GM12875 (cell line): ENCODE measurements around the gene NR6A1.

Source experiments
- H3K4me3 ChIP-seq: one replicate; pipeline ENCODE4 v1.5.1; 2011; ENCODE audit warnings: low read depth, low read length, control low read depth
- TF ChIP-seq, protein P1 (sequence below): IDR thresholded peaks from 2 replicates; pipeline ENCODE4 v1.5.1; 2011; ENCODE audit warnings: low read depth, mild to moderate bottlenecking, control low read depth, inconsistent platforms, low read length, moderate library complexity, borderline replicate concordance; ENCODE audit not compliant: insufficient read depth

NR6A1 gene

DNA sequence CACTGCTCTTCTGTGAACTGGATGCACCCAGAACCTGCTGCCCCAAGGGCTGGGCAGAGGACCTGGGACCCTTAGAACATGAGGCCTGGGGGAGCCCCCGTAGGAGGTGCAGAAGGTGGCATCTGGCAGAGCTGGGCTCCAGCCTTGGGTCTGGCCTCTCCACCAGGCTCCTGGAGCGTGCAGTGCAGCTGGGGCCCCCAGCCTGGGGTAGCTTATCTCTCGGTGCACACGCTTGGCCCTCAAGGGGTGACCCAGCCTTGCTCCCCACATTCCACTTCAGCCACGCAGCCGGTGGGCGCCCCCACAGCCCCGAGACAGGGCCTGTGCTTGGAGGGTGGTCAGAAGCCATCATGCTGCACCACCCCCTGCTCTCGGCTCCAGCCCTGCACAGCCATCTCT is 258.3 kb downstream of the NR6A1 start:
- TF ChIP-seq, protein P1, sequence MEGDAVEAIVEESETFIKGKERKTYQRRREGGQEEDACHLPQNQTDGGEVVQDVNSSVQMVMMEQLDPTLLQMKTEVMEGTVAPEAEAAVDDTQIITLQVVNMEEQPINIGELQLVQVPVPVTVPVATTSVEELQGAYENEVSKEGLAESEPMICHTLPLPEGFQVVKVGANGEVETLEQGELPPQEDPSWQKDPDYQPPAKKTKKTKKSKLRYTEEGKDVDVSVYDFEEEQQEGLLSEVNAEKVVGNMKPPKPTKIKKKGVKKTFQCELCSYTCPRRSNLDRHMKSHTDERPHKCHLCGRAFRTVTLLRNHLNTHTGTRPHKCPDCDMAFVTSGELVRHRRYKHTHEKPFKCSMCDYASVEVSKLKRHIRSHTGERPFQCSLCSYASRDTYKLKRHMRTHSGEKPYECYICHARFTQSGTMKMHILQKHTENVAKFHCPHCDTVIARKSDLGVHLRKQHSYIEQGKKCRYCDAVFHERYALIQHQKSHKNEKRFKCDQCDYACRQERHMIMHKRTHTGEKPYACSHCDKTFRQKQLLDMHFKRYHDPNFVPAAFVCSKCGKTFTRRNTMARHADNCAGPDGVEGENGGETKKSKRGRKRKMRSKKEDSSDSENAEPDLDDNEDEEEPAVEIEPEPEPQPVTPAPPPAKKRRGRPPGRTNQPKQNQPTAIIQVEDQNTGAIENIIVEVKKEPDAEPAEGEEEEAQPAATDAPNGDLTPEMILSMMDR, result no peak

DNA sequence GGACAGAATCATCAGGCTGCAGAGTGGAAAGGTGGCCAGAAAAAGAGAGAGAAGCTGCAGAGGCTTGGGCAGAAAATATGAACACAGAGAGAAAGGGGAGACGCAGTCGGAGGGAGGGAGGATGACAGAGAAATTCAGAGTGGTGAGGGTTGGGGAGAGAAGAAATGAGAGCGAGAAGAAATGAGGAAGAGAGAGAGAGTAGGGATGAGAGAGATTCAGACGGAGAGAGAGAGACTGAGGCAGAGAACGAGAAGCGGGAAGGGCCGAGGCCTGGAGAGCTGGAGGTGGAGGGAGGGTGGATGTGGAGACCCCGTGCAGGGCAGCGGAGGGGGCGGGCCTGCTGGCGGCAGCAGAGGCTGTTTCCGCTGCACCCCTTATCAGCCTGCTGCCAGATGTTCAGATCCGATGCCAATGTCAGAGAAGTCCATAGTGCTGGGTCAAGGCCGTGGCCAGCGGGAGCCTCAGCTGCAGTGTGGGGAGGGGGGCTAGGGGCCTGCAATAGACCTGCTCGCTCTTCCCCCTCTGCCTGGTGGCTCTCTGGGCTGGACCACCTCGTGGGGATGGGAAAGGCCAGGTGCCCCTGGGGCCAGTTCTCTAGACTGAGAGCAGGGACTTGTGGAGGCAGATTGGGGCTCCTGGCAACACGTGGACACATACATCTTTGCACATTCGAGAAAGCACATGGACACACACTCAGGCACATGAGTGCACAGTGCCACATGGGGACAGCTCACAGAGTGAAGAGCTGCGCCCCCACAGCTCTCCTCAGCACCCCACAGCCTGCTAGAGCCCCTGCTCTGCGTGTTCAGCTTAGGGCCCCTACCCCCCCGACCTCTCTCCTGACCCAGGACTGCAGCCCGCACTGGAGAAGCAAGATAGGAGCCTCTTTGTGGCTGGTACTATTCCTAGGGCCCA is 259.0 kb downstream of the NR6A1 start:
- no peak overlapping the region for H3K4me3 ChIP-seq
- TF ChIP-seq, protein P1, result no peak

More for the DNA sequence above, 258.3 kb downstream of the NR6A1 start:
- no peak overlapping the region for H3K4me3 ChIP-seq

DNA sequence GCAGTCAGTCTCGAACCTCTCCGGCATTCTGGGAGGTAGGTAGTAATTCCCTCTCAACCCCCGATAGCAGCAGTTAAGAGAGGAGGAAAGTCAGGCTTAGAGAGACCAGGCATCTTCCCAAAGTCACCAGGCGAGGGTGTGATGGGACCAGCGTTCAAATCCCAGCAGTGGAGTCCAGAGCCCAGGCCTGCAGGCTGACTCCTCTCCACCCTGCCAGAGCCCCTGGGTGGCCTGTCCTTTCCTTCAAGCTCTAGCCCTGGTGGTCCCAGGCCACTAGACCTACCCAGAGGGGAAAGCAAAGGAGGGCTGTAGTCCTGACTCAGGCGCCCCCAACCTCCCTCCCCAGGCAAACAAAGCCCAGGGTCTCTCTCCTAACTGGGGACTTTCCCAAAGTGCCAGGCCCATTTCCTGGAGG is 259.7 kb downstream of the NR6A1 start:
- H3K4me3 ChIP-seq, result no peak overlapping the region
- TF ChIP-seq, protein P1, result no peak

DNA sequence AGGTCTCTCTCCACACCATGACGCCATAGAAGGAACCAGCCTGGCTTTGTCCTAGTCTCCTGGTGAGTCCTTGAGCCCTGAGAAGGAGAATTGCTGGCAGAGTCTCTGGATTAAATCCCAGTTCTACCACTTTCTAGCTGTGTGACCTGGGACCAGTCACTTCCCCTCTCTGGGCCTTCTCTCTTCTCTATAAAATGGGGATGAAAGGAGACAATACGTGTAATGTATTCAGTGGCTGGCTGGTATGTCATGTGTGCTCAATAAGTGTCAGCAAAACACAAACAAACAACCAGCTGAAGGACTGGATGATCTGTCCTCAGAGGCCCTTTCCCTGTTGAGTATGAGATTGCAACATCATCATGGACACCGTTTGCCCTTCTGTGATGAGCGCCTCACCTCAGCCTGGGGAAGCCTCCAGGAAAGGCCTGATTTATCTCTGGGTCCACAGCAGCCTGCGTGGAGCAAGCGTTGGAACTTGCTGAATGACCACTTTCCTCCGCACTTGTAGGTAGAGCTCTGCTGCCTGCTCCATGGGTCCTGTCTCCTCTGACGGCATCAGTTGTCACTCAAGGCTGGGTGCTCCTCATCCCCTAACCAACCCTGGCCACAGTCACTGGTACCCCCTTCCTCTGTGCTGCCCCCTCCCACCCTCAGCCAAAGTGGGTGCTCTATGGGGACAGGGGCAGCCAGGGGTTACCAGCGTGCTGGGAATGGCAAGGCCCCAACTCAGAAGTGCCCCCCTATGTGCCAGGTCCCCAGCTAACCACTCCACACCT is 260.3 kb downstream of the NR6A1 start:
- H3K4me3 ChIP-seq, result no peak overlapping the region
- TF ChIP-seq, protein P1, result no peak

DNA sequence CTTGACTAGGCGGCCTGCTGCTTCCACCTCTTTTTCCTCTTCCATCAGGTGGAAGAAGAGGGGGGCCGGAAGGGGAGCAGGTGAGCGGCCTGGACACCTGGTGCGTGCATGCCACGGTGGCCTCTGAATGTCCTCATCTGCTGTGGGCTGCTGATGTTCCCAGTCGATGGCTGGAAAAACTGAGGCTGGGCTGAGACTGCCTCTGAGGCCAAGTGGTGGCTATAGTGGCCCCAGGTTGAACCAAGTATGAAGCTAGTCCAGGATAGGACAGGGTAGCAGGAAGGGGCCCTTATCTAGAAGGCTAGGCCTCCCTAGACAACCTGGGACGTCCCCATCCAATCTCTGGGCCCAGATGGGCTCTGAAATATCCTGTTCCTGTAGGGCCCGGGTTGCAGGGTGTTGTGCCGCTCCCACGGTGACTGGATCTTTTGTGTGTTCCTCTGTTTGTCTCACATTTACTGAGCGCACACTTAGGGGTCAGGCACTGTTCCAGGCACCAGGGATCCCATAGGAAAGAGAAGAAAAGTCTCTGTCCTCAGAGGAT is 263.2 kb downstream of the NR6A1 start:
- H3K4me3 ChIP-seq, result no peak overlapping the region
- TF ChIP-seq, protein P1, result no peak

DNA sequence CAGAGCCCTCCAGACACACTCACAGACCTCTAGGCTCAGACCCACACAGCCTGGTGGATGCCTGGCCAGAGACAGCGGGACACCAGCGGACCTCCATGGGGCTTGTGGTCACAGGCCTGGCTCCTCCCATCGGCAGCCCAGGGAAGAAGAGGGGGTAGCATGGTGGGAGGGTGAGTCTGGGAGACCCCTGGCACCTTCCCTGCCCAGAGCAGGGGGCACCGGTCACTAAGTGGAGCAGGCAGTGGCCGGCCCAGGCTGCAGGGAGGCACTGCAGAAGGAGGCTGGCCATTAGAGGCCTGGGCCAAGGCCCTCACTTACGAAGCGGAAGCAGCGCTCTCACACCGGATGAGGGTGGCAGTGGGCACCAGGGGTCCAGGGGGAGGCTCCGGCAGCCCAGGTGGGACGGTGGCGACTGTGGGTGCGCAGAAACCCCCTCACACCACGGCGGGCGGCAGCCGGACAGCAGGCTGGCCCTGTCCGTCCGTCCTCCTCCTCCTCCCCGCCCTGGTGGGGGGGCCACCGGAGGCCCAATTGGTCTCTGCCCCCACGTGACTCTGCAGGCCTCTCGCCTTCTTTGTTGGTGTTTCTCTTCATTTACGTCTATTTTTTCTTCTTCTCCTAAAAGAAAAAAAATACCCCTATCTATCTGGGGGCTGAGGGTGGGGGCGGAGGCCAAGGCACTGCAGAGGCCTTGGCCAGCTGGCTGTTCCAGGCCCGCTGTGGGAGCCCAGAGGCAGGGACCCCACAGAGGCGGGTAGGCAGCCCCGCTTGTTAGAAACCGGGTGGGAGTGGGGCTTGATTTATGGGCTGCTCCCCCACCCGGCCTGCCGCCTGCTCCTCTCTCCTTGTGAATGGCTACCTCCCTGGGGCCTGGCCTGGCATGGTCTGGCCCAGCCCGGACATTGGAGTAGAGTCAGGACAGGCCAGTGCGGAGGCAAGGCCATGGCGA is 263.9 kb downstream of the NR6A1 start, which contains the start of gene NR5A1:
Gene NR5A1 (minus strand): TSS at position 469 of the 949 bp plus-strand sequence. CDS start 4,004 bp downstream, outside the sequence.
- TF ChIP-seq, protein P1, result no peak
- no peak within 1 kb of the TSS for H3K4me3 ChIP-seq
